HG02852 (cell line): ENCODE results near the gene SEC14L3.

Experiments
- ATAC-seq: cut with Tn5 transposase; IDR thresholded peaks from one replicate; pipeline ENCODE4 v1.9.1; 2021; ENCODE audit warnings: mild to moderate bottlenecking, moderate library complexity; ENCODE audit not compliant: unreplicated experiment

Gene SEC14L3

GRCh38 chr22:30471616-30472318 lies at the start of gene SEC14L3:
TSS of gene SEC14L3 (minus strand) at chr22:30472017. CDS start at chr22:30471958, 59 bp downstream.
- ATAC-seq, result no peak

- no peak for ATAC-seq
Observed at GRCh38 chr22:30519842-30520425, 48.1 kb upstream of the SEC14L3 start.

GRCh38 chr22:30516731-30517130 lies 44.9 kb upstream of the SEC14L3 start:
- no peak for ATAC-seq

GRCh38 chr22:30516273-30516672 lies 44.5 kb upstream of the SEC14L3 start:
- no peak for ATAC-seq

GRCh38 chr22:30514252-30514651 lies 42.4 kb upstream of the SEC14L3 start:
- no peak for ATAC-seq

- ATAC-seq, result no peak
Observed at GRCh38 chr22:30513462-30513861, 41.6 kb upstream of the SEC14L3 start.

- no peak for ATAC-seq
Observed at GRCh38 chr22:30511911-30512310, 40.1 kb upstream of the SEC14L3 start.

- no peak for ATAC-seq
Observed at GRCh38 chr22:30511109-30511508, 39.3 kb upstream of the SEC14L3 start.

- ATAC-seq, result no peak
Observed at GRCh38 chr22:30508216-30508615, 36.4 kb upstream of the SEC14L3 start.

GRCh38 chr22:30507670-30508069 lies 35.9 kb upstream of the SEC14L3 start:
- no peak for ATAC-seq

- ATAC-seq, result no peak
Observed at GRCh38 chr22:30506507-30506968, 34.7 kb upstream of the SEC14L3 start.

- no peak for ATAC-seq
Observed at GRCh38 chr22:30503551-30503950, 31.7 kb upstream of the SEC14L3 start.

GRCh38 chr22:30502911-30503310 lies 31.1 kb upstream of the SEC14L3 start:
- no peak for ATAC-seq

GRCh38 chr22:30502153-30502552 lies 30.3 kb upstream of the SEC14L3 start:
- no peak for ATAC-seq

GRCh38 chr22:30500628-30501027 lies 28.8 kb upstream of the SEC14L3 start:
- no peak for ATAC-seq

- no peak for ATAC-seq
Observed at GRCh38 chr22:30497466-30498150, 25.8 kb upstream of the SEC14L3 start.

- ATAC-seq, result no peak
Observed at GRCh38 chr22:30495041-30495784, 23.4 kb upstream of the SEC14L3 start.

GRCh38 chr22:30492144-30492543 lies 20.3 kb upstream of the SEC14L3 start:
- no peak for ATAC-seq

- ATAC-seq, result no peak
Observed at GRCh38 chr22:30491381-30491780, 19.6 kb upstream of the SEC14L3 start.

GRCh38 chr22:30490399-30490798 lies 18.6 kb upstream of the SEC14L3 start:
- no peak for ATAC-seq

- ATAC-seq, result no peak
Observed at GRCh38 chr22:30488121-30488520, 16.3 kb upstream of the SEC14L3 start.
